NCI-H1105 treated with DMSO at 0.1 percent for 48 hours (cell line): ENCODE measurements around the gene VEZF1.

ENCODE experiments used
- DNase-seq: peaks from one replicate; lab custom pipeline; 2025; lab: John Stamatoyannopoulos, UW

The VEZF1 gene

GRCh38 chr17:57928928-57929327, 59.1 kb downstream of the VEZF1 start:
- DNase-seq = no peak

- DNase-seq = no peak
These were observed 60.9 kb downstream of the VEZF1 start for GRCh38 chr17:57927048-57927723.

- no peak for DNase-seq
These were observed 61.4 kb downstream of the VEZF1 start for GRCh38 chr17:57926723-57927047.

- no peak for DNase-seq
These were observed 62.6 kb downstream of the VEZF1 start for GRCh38 chr17:57925361-57925990.

GRCh38 chr17:57924677-57925076, 63.4 kb downstream of the VEZF1 start:
- DNase-seq = no peak
